ENCODE data around the gene JAZF1.

JAZF1 gene

GRCh38 chr7:27843584-27844305, 336.9 kb downstream of the JAZF1 start:
- Histone ChIP-seq H3K4me2 (ENCODE audit: low read length) (no peak overlapping the region), H3K27me3 (ENCODE audit: control insufficient read depth, insufficient read depth, low read length) (no peaks in the 10 kb centered on the region), H3K4me1 (ENCODE audit: control insufficient read depth, insufficient read depth, low read length) (no peaks in the 10 kb centered on the region), H3K9ac (ENCODE audit: low read depth, low read length) (no peak overlapping the region), H3K4me3 (ENCODE audit: low read length) (no peak overlapping the region), H3K9me3 (replicated peaks; ENCODE audit: low read length) (no peaks in the 10 kb centered on the region), H3K36me3 (ENCODE audit: insufficient read depth, low read length) (no peaks in the 10 kb centered on the region)

GRCh38 chr7:27842851-27843250, 337.7 kb downstream of the JAZF1 start:
- H3K4me3 ChIP-seq (ENCODE audit: low read length): no peak overlapping the region
- no peaks in the 10 kb centered on the region for H3K9me3 ChIP-seq (replicated peaks; ENCODE audit: low read length)
- no peaks in the 10 kb centered on the region for H3K4me1 ChIP-seq (ENCODE audit: control insufficient read depth, insufficient read depth, low read length)
- no peaks in the 10 kb centered on the region for H3K36me3 ChIP-seq (ENCODE audit: insufficient read depth, low read length)
- no peaks in the 10 kb centered on the region for H3K27me3 ChIP-seq (ENCODE audit: control insufficient read depth, insufficient read depth, low read length)
- no peak overlapping the region for H3K4me2 ChIP-seq (ENCODE audit: low read length)
- H3K9ac ChIP-seq (ENCODE audit: low read depth, low read length): no peak overlapping the region

- no peaks in the 10 kb centered on the region for H3K4me1 ChIP-seq (ENCODE audit: control insufficient read depth, insufficient read depth, low read length)
- H3K4me3 ChIP-seq (ENCODE audit: low read length): no peak overlapping the region
- no peaks in the 10 kb centered on the region for H3K9me3 ChIP-seq (replicated peaks; ENCODE audit: low read length)
- H3K4me2 ChIP-seq (ENCODE audit: low read length): no peak overlapping the region
- H3K9ac ChIP-seq (ENCODE audit: low read depth, low read length): no peak overlapping the region
- no peaks in the 10 kb centered on the region for H3K27me3 ChIP-seq (ENCODE audit: control insufficient read depth, insufficient read depth, low read length)
- H3K36me3 ChIP-seq (ENCODE audit: insufficient read depth, low read length): no peaks in the 10 kb centered on the region
Observed at GRCh38 chr7:27842094-27842692, 338.4 kb downstream of the JAZF1 start.

- Histone ChIP-seq H3K4me2 (ENCODE audit: low read length) (no peak overlapping the region), H3K9me3 (replicated peaks; ENCODE audit: low read length) (no peaks in the 10 kb centered on the region), H3K4me1 (ENCODE audit: control insufficient read depth, insufficient read depth, low read length) (no peaks in the 10 kb centered on the region), H3K9ac (ENCODE audit: low read depth, low read length) (no peak overlapping the region), H3K4me3 (ENCODE audit: low read length) (no peak overlapping the region), H3K27me3 (ENCODE audit: control insufficient read depth, insufficient read depth, low read length) (no peaks in the 10 kb centered on the region), H3K36me3 (ENCODE audit: insufficient read depth, low read length) (peaks cover 5% of the 10 kb centered on the region)
Observed at GRCh38 chr7:27840760-27841364, 339.7 kb downstream of the JAZF1 start.

- no peak overlapping the region for H3K4me3 ChIP-seq (ENCODE audit: low read length)
- H3K4me1 ChIP-seq (ENCODE audit: control insufficient read depth, insufficient read depth, low read length): no peaks in the 10 kb centered on the region
- H3K4me2 ChIP-seq (ENCODE audit: low read length): no peak overlapping the region
- H3K27me3 ChIP-seq (ENCODE audit: control insufficient read depth, insufficient read depth, low read length): no peaks in the 10 kb centered on the region
- peaks cover 7% of the 10 kb centered on the region for H3K36me3 ChIP-seq (ENCODE audit: insufficient read depth, low read length)
- H3K9ac ChIP-seq (ENCODE audit: low read depth, low read length): no peak overlapping the region
- H3K9me3 ChIP-seq (replicated peaks; ENCODE audit: low read length): no peaks in the 10 kb centered on the region
Observed at GRCh38 chr7:27840313-27840712, 340.3 kb downstream of the JAZF1 start.

GRCh38 chr7:27839099-27839498, 341.5 kb downstream of the JAZF1 start:
- H3K36me3 ChIP-seq (ENCODE audit: insufficient read depth, low read length): peaks cover 16% of the 10 kb centered on the region
- H3K27me3 ChIP-seq (ENCODE audit: control insufficient read depth, insufficient read depth, low read length): no peaks in the 10 kb centered on the region
- H3K9me3 ChIP-seq (replicated peaks; ENCODE audit: low read length): no peaks in the 10 kb centered on the region
- H3K9ac ChIP-seq (ENCODE audit: low read depth, low read length): no peak overlapping the region
- no peak overlapping the region for H3K4me3 ChIP-seq (ENCODE audit: low read length)
- H3K4me1 ChIP-seq (ENCODE audit: control insufficient read depth, insufficient read depth, low read length): no peaks in the 10 kb centered on the region
- H3K4me2 ChIP-seq (ENCODE audit: low read length): no peak overlapping the region

- no peak overlapping the region for H3K4me3 ChIP-seq (ENCODE audit: low read length)
- peaks cover 32% of the 10 kb centered on the region for H3K36me3 ChIP-seq (ENCODE audit: insufficient read depth, low read length)
- no peak overlapping the region for H3K9ac ChIP-seq (ENCODE audit: low read depth, low read length)
- H3K9me3 ChIP-seq (replicated peaks; ENCODE audit: low read length): no peaks in the 10 kb centered on the region
- no peak overlapping the region for H3K4me2 ChIP-seq (ENCODE audit: low read length)
- no peaks in the 10 kb centered on the region for H3K4me1 ChIP-seq (ENCODE audit: control insufficient read depth, insufficient read depth, low read length)
- H3K27me3 ChIP-seq (ENCODE audit: control insufficient read depth, insufficient read depth, low read length): no peaks in the 10 kb centered on the region
Observed at GRCh38 chr7:27836536-27836935, 344.1 kb downstream of the JAZF1 start.

GRCh38 chr7:27835376-27835775, 345.2 kb downstream of the JAZF1 start:
- Histone ChIP-seq H3K4me3 (ENCODE audit: low read length) (no peak overlapping the region), H3K4me1 (ENCODE audit: control insufficient read depth, insufficient read depth, low read length) (no peaks in the 10 kb centered on the region), H3K9ac (ENCODE audit: low read depth, low read length) (no peak overlapping the region), H3K27me3 (ENCODE audit: control insufficient read depth, insufficient read depth, low read length) (no peaks in the 10 kb centered on the region), H3K9me3 (replicated peaks; ENCODE audit: low read length) (no peaks in the 10 kb centered on the region), H3K4me2 (ENCODE audit: low read length) (no peak overlapping the region), H3K36me3 (ENCODE audit: insufficient read depth, low read length) (peaks cover 32% of the 10 kb centered on the region)

GRCh38 chr7:27834179-27834921, 346.2 kb downstream of the JAZF1 start:
- Histone ChIP-seq H3K9me3 (replicated peaks; ENCODE audit: low read length) (no peaks in the 10 kb centered on the region), H3K27me3 (ENCODE audit: control insufficient read depth, insufficient read depth, low read length) (no peaks in the 10 kb centered on the region), H3K36me3 (ENCODE audit: insufficient read depth, low read length) (peaks cover 32% of the 10 kb centered on the region), H3K4me1 (ENCODE audit: control insufficient read depth, insufficient read depth, low read length) (no peaks in the 10 kb centered on the region), H3K4me2 (ENCODE audit: low read length) (no peak overlapping the region), H3K4me3 (ENCODE audit: low read length) (no peak overlapping the region), H3K9ac (ENCODE audit: low read depth, low read length) (no peak overlapping the region)

- no peak overlapping the region for H3K4me3 ChIP-seq (ENCODE audit: low read length)
- H3K27me3 ChIP-seq (ENCODE audit: control insufficient read depth, insufficient read depth, low read length): no peaks in the 10 kb centered on the region
- H3K4me1 ChIP-seq (ENCODE audit: control insufficient read depth, insufficient read depth, low read length): no peaks in the 10 kb centered on the region
- H3K36me3 ChIP-seq (ENCODE audit: insufficient read depth, low read length): peaks cover 6% of the 10 kb centered on the region
- H3K9me3 ChIP-seq (replicated peaks; ENCODE audit: low read length): no peaks in the 10 kb centered on the region
- no peak overlapping the region for H3K9ac ChIP-seq (ENCODE audit: low read depth, low read length)
- no peak overlapping the region for H3K4me2 ChIP-seq (ENCODE audit: low read length)
Observed at GRCh38 chr7:27826357-27826756, 354.2 kb downstream of the JAZF1 start.

GRCh38 chr7:27825891-27826290, 354.7 kb downstream of the JAZF1 start:
- H3K36me3 ChIP-seq (ENCODE audit: insufficient read depth, low read length): peaks cover 6% of the 10 kb centered on the region
- no peak overlapping the region for H3K9ac ChIP-seq (ENCODE audit: low read depth, low read length)
- no peak overlapping the region for H3K4me3 ChIP-seq (ENCODE audit: low read length)
- no peak overlapping the region for H3K4me2 ChIP-seq (ENCODE audit: low read length)
- no peaks in the 10 kb centered on the region for H3K4me1 ChIP-seq (ENCODE audit: control insufficient read depth, insufficient read depth, low read length)
- no peaks in the 10 kb centered on the region for H3K27me3 ChIP-seq (ENCODE audit: control insufficient read depth, insufficient read depth, low read length)
- H3K9me3 ChIP-seq (replicated peaks; ENCODE audit: low read length): no peaks in the 10 kb centered on the region

All from skeletal muscle satellite cell (primary cell).